ENCODE measurements around the gene GALNT14. TPM values are rescaled to one million over a fixed set of nuclear protein-coding genes. Genes with fewer than 3 reads are reported as not detected.

The GALNT14 gene
- total RNA-seq, 1 experiment from 2014 or later: 1.6 TPM

DNA sequence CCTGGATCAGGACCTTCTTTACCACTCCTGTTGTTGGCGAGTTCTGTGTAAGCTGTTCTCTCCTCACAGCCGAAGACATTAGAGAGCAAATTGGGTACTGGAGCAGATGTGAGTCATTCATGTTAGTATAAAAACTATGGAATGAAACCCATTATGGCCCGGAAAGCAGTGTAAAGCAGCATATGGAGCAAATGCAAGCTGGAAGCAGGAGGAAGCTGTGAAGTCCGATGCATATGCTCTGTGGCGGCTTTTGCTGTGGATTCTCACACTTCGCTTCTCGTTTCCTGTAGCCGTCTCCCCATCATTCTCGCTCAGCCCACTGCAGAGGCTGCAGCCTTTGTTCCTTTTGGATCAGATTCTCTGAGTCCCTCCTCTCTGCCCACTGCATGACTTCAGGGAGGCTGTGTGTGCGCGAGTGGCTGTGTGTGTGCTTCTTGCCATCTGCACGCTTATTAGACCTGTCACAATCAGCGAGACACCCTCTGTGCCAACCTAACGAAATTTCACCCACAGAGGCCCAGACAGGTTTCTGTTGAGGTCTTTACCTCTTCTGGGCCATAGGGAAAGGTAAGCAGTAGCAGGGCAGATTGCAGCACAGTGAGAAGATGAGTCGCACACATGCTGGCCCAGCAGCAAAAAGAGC, 3.3 kb upstream of the GALNT14 start:
- Histone ChIP-seq H3K27me3 (ENCODE audit: low read length) (no peaks in the 10 kb centered on the region; the same call in none of the 2 replicates), H3K9me3 (ENCODE audit: low read length) (no peaks in the 10 kb centered on the region), H3K9me2 (replicated peaks; ENCODE audit: insufficient read depth, low read length) (no peaks in the 10 kb centered on the region), H4K20me1 (ENCODE audit: insufficient read depth, low read depth, low read length) (no peaks in the 10 kb centered on the region), H3K4me2 (ENCODE audit: low read depth, low read length, poor library complexity, severe bottlenecking) (no peak overlapping the region), H3K79me2 (ENCODE audit: low read length) (no peaks in the 10 kb centered on the region), H3K27ac (ENCODE audit: low read length) (no peak overlapping the region), H3K4me1 (ENCODE audit: low read length) (peaks cover 22% of the 10 kb centered on the region), H2AFZ (ENCODE audit: low read length) (no peak overlapping the region), H3K36me3 (ENCODE audit: insufficient read depth, low read length) (no peaks in the 10 kb centered on the region), H3K4me3 (ENCODE audit: low read length) (no peak overlapping the region), H3K9ac (ENCODE audit: low read length) (no peak overlapping the region)
- DNase-seq: no peak

DNA sequence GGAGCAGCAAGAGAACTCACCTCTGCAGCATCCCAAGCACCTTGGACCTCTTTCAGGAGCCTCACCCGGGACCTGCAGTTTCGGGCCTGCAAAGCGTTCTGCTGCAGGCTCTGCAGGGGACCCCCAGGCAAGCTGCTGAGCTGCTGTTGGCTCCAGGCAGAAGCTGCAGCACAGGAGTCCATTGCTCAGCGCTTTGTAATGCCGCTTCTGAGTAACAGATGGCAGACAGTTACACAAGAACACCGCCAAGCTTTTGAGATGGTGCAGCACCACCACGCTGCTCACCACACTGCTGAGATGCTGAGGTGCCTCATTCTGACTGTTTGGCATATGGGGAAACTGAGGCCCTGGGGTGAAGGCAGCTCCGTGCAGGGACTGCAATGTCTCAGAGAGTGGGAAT, 1.9 kb upstream of the GALNT14 start:
- H3K36me3 ChIP-seq (ENCODE audit: insufficient read depth, low read length): no peaks in the 10 kb centered on the region
- H3K27me3 ChIP-seq (ENCODE audit: low read length): no peaks in the 10 kb centered on the region; the same call in 1 of the 2 replicates
- no peaks in the 10 kb centered on the region for H3K9me3 ChIP-seq (ENCODE audit: low read length)
- H3K4me2 ChIP-seq (ENCODE audit: low read depth, low read length, poor library complexity, severe bottlenecking): no peak overlapping the region
- H3K4me1 ChIP-seq (ENCODE audit: low read length): peaks cover 22% of the 10 kb centered on the region
- no peak overlapping the region for H3K27ac ChIP-seq (ENCODE audit: low read length)
- H3K9ac ChIP-seq (ENCODE audit: low read length): no peak overlapping the region
- no peaks in the 10 kb centered on the region for H3K79me2 ChIP-seq (ENCODE audit: low read length)
- H2AFZ ChIP-seq (ENCODE audit: low read length): no peak overlapping the region
- H4K20me1 ChIP-seq (ENCODE audit: insufficient read depth, low read depth, low read length): no peaks in the 10 kb centered on the region
- no peak for DNase-seq
- no peak overlapping the region for H3K4me3 ChIP-seq (ENCODE audit: low read length)
- H3K9me2 ChIP-seq (replicated peaks; ENCODE audit: insufficient read depth, low read length): no peaks in the 10 kb centered on the region

DNA sequence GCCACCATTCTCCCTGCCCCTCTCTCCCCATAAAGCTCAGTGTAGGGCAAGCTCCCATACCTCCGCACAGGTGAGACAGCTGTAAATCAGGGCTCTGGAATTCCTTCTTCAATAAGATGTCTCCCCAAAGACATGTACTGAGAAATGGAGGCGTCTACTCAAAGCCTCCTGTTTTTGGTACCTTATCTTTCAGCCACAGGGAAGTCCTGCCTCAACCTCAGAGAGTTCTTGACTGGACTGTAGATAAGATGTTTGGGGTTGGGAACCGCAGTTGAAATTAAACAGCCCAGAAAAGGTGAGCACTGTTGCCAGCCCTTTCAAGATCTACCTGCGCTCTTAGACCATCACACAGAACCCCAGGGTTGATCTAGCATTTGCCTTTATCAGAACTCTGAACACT, 1.4 kb upstream of the GALNT14 start:
- H3K4me3 ChIP-seq (ENCODE audit: low read length): no peak overlapping the region
- H3K9me2 ChIP-seq (replicated peaks; ENCODE audit: insufficient read depth, low read length): no peaks in the 10 kb centered on the region
- no peak overlapping the region for H3K9ac ChIP-seq (ENCODE audit: low read length)
- DNase-seq: no peak
- peaks cover 22% of the 10 kb centered on the region for H3K4me1 ChIP-seq (ENCODE audit: low read length)
- no peaks in the 10 kb centered on the region for H3K36me3 ChIP-seq (ENCODE audit: insufficient read depth, low read length)
- no peak overlapping the region for H3K27ac ChIP-seq (ENCODE audit: low read length)
- no peaks in the 10 kb centered on the region; the same call in 1 of the 2 replicates for H3K27me3 ChIP-seq (ENCODE audit: low read length)
- H3K4me2 ChIP-seq (ENCODE audit: low read depth, low read length, poor library complexity, severe bottlenecking): no peak overlapping the region
- no peaks in the 10 kb centered on the region for H3K9me3 ChIP-seq (ENCODE audit: low read length)
- no peaks in the 10 kb centered on the region for H4K20me1 ChIP-seq (ENCODE audit: insufficient read depth, low read depth, low read length)
- no peak overlapping the region for H2AFZ ChIP-seq (ENCODE audit: low read length)
- H3K79me2 ChIP-seq (ENCODE audit: low read length): no peaks in the 10 kb centered on the region

DNA sequence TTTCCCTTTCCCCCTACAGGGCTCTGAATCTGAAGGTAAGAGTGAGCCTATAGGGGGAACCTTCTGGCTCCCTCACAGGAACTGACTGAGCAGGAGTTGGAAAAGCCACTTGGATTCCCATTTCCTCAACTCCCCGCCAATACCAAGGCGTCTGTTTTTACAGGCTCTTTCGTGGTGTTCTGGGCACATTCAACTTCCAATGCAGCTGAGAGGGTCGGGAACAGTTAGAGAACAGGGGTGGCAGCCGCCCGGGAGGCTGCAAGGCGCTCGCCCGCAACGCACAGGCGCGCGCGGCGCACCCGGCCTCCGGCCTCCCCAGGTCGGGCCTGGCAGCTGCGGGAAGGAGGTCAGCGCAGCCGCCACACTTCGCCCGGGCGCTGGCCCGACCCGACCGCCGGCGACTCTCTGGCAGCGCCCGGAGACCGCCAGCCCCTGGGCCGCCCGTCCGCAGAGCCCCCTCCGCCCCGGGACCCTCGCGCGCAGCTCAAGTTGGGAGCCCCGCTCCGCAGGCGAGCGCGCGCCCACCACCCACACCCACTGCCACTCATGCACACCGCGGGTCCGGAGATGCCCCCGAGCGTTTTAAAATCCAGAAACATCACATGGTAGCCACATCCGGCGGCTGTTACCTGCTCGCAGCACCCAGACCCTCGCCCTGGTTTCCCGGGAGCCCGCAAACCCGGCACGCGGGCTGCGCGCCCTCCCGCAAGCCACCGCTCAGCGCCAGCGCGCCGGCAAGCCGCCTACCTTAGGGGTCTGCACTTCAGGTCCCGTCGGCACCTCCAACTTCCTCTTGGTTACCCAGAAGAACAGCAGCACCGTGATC, 816 bp downstream of the GALNT14 start:
- Histone ChIP-seq H3K9me2 (replicated peaks; ENCODE audit: insufficient read depth, low read length) (no peaks in the 10 kb centered on the region), H3K27ac (ENCODE audit: low read length) (no peak overlapping the region), H3K36me3 (ENCODE audit: insufficient read depth, low read length) (no peaks in the 10 kb centered on the region), H2AFZ (ENCODE audit: low read length) (peak overlapping the region; percentile 92), H3K9me3 (ENCODE audit: low read length) (no peaks in the 10 kb centered on the region), H3K27me3 (ENCODE audit: low read length) (no peaks in the 10 kb centered on the region; the same call in 1 of the 2 replicates), H3K79me2 (ENCODE audit: low read length) (no peaks in the 10 kb centered on the region), H3K4me1 (ENCODE audit: low read length) (peaks cover 22% of the 10 kb centered on the region), H4K20me1 (ENCODE audit: insufficient read depth, low read depth, low read length) (no peaks in the 10 kb centered on the region), H3K4me2 (ENCODE audit: low read depth, low read length, poor library complexity, severe bottlenecking) (peak overlapping the region; percentile 81), H3K9ac (ENCODE audit: low read length) (peak overlapping the region; percentile 58), H3K4me3 (ENCODE audit: low read length) (peak overlapping the region; percentile 64)
- no peak for DNase-seq

DNA sequence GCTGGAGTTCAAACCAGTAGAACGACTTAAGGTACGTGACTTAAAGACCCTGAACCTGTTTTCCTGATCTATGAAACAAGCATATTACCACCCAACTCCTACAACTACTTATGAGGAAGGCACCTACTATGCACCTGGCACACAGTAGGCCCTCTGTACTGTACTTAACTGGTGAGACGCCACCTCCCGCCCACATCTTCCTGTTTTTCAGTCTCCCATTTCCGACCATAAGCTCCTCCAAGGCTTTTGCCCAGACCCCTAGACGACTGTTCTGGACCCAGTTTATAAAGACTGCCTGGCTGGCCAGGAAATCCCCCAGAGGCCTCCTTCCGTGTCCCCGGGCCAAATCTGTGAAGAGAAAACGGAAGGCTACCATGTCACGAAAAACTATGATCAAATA, 1.5 kb downstream of the GALNT14 start:
- no peak overlapping the region for H3K27ac ChIP-seq (ENCODE audit: low read length)
- no peaks in the 10 kb centered on the region for H3K79me2 ChIP-seq (ENCODE audit: low read length)
- DNase-seq: no peak
- H3K9me3 ChIP-seq (ENCODE audit: low read length): no peaks in the 10 kb centered on the region
- H3K4me3 ChIP-seq (ENCODE audit: low read length): no peak overlapping the region
- no peak overlapping the region for H3K9ac ChIP-seq (ENCODE audit: low read length)
- peaks cover 22% of the 10 kb centered on the region for H3K4me1 ChIP-seq (ENCODE audit: low read length)
- H4K20me1 ChIP-seq (ENCODE audit: insufficient read depth, low read depth, low read length): no peaks in the 10 kb centered on the region
- no peak overlapping the region for H2AFZ ChIP-seq (ENCODE audit: low read length)
- H3K36me3 ChIP-seq (ENCODE audit: insufficient read depth, low read length): no peaks in the 10 kb centered on the region
- no peaks in the 10 kb centered on the region for H3K9me2 ChIP-seq (replicated peaks; ENCODE audit: insufficient read depth, low read length)
- H3K4me2 ChIP-seq (ENCODE audit: low read depth, low read length, poor library complexity, severe bottlenecking): no peak overlapping the region
- no peaks in the 10 kb centered on the region; the same call in 1 of the 2 replicates for H3K27me3 ChIP-seq (ENCODE audit: low read length)

DNA sequence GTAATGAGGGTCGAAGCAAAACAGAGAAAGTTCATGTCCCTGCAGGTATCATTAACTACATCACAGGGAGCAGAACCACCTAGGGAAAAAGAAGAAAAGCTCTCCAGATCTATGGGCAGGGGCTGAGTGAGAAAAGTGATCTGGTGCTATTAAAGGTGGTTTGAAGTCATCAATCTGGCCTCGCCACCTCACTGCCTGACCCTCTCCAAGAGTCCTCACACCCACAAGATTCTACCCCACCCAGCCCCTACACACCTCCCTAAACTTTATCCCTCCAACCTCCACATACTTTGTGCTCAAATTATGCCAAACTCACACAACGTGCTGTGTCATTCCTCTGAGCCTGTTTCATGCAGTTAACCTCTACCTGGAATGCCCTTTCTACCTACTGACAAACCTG, 2.2 kb downstream of the GALNT14 start:
- H3K4me2 ChIP-seq (ENCODE audit: low read depth, low read length, poor library complexity, severe bottlenecking): no peak overlapping the region
- H3K9me3 ChIP-seq (ENCODE audit: low read length): no peaks in the 10 kb centered on the region
- no peaks in the 10 kb centered on the region for H3K36me3 ChIP-seq (ENCODE audit: insufficient read depth, low read length)
- H3K4me1 ChIP-seq (ENCODE audit: low read length): peaks cover 22% of the 10 kb centered on the region
- no peak overlapping the region for H3K4me3 ChIP-seq (ENCODE audit: low read length)
- H3K79me2 ChIP-seq (ENCODE audit: low read length): no peaks in the 10 kb centered on the region
- H3K9ac ChIP-seq (ENCODE audit: low read length): no peak overlapping the region
- H3K27me3 ChIP-seq (ENCODE audit: low read length): no peaks in the 10 kb centered on the region; the same call in 1 of the 2 replicates
- no peak overlapping the region for H2AFZ ChIP-seq (ENCODE audit: low read length)
- DNase-seq: no peak
- H3K9me2 ChIP-seq (replicated peaks; ENCODE audit: insufficient read depth, low read length): no peaks in the 10 kb centered on the region
- H3K27ac ChIP-seq (ENCODE audit: low read length): no peak overlapping the region
- H4K20me1 ChIP-seq (ENCODE audit: insufficient read depth, low read depth, low read length): no peaks in the 10 kb centered on the region

DNA sequence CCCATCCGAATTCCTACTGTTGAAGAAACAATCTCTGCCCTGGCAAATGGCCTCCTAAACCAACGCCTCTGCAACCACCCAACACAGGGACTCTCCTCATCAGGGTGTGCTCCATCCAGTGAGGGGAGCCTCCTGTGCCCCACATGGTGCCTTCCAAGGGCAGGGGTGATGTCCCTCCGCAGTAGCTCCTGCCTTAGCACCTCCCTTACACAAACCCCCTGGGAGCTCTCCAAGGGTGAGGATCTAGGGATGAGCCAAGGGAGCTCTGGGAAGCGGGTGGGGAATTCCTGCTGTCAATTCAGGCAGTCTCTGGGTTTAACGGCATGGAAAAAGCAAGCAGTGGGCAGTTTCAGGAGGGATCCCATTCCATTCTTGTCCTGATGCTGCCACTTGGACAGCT, 3.8 kb downstream of the GALNT14 start:
- no peaks in the 10 kb centered on the region for H4K20me1 ChIP-seq (ENCODE audit: insufficient read depth, low read depth, low read length)
- H3K9ac ChIP-seq (ENCODE audit: low read length): no peak overlapping the region
- H3K79me2 ChIP-seq (ENCODE audit: low read length): no peaks in the 10 kb centered on the region
- no peaks in the 10 kb centered on the region for H3K9me3 ChIP-seq (ENCODE audit: low read length)
- no peak for DNase-seq
- no peak overlapping the region for H3K4me2 ChIP-seq (ENCODE audit: low read depth, low read length, poor library complexity, severe bottlenecking)
- H3K27me3 ChIP-seq (ENCODE audit: low read length): no peaks in the 10 kb centered on the region; the same call in 1 of the 2 replicates
- H3K27ac ChIP-seq (ENCODE audit: low read length): no peak overlapping the region
- no peak overlapping the region for H2AFZ ChIP-seq (ENCODE audit: low read length)
- H3K36me3 ChIP-seq (ENCODE audit: insufficient read depth, low read length): no peaks in the 10 kb centered on the region
- H3K4me1 ChIP-seq (ENCODE audit: low read length): peaks cover 22% of the 10 kb centered on the region
- H3K9me2 ChIP-seq (replicated peaks; ENCODE audit: insufficient read depth, low read length): no peaks in the 10 kb centered on the region
- no peak overlapping the region for H3K4me3 ChIP-seq (ENCODE audit: low read length)

DNA sequence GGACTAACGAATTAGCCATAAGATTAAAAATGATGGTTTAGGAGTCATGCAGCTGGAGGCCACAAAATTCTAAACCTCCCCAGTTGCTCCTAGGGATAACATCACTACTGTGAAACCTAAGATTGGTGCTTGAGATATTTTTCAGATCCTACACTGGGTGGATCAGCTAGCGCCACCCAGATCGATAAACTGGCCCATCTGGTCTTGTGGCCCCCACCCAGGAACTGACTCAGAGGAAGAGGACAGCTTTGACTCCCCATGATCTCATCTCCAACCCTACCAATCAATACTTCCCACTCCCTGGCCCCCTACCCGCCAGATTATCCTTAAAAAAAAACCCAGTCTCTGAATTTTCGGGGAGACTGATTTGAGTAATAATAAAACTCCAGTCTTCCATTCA, 5.5 kb downstream of the GALNT14 start:
- no peak for DNase-seq
- Histone ChIP-seq H3K36me3 (ENCODE audit: insufficient read depth, low read length) (no peaks in the 10 kb centered on the region), H3K27me3 (ENCODE audit: low read length) (no peaks in the 10 kb centered on the region), H3K79me2 (ENCODE audit: low read length) (no peaks in the 10 kb centered on the region), H3K4me1 (ENCODE audit: low read length) (peaks cover 8% of the 10 kb centered on the region), H3K9ac (ENCODE audit: low read length) (no peak overlapping the region), H3K4me3 (ENCODE audit: low read length) (no peak overlapping the region), H4K20me1 (ENCODE audit: insufficient read depth, low read depth, low read length) (no peaks in the 10 kb centered on the region), H3K9me3 (ENCODE audit: low read length) (no peaks in the 10 kb centered on the region), H3K9me2 (replicated peaks; ENCODE audit: insufficient read depth, low read length) (no peaks in the 10 kb centered on the region), H3K4me2 (ENCODE audit: low read depth, low read length, poor library complexity, severe bottlenecking) (no peak overlapping the region), H3K27ac (ENCODE audit: low read length) (no peak overlapping the region), H2AFZ (ENCODE audit: low read length) (no peak overlapping the region)
